GM19452 (cell line): ENCODE results near the gene CDH11.

Source experiments
- ATAC-seq: cut with Tn5 transposase; IDR thresholded peaks from one replicate; pipeline ENCODE4 v1.9.1; 2021; ENCODE audit not compliant: unreplicated experiment

CDH11 gene

GRCh38 chr16:64983963-64984362 lies 137.9 kb downstream of the CDH11 start:
- ATAC-seq = no peak

GRCh38 chr16:64983231-64983630 lies 138.6 kb downstream of the CDH11 start:
- no peak for ATAC-seq

- ATAC-seq = no peak
Observed at GRCh38 chr16:64982581-64982980, 139.3 kb downstream of the CDH11 start.

GRCh38 chr16:64981568-64982281 lies 140.1 kb downstream of the CDH11 start:
- no peak for ATAC-seq

GRCh38 chr16:64977206-64977920 lies 144.5 kb downstream of the CDH11 start:
- ATAC-seq = no peak

- ATAC-seq = no peak
Observed at GRCh38 chr16:64975821-64976220, 146.0 kb downstream of the CDH11 start.

- no peak for ATAC-seq
Observed at GRCh38 chr16:64974381-64974780, 147.5 kb downstream of the CDH11 start.

GRCh38 chr16:64973171-64973570 lies 148.7 kb downstream of the CDH11 start:
- ATAC-seq = no peak

GRCh38 chr16:64971171-64971570 lies 150.7 kb downstream of the CDH11 start:
- no peak for ATAC-seq

- ATAC-seq = no peak
Observed at GRCh38 chr16:64969221-64969620, 152.6 kb downstream of the CDH11 start.

- ATAC-seq = no peak
Observed at GRCh38 chr16:64968539-64968938, 153.3 kb downstream of the CDH11 start.

- ATAC-seq = no peak
Observed at GRCh38 chr16:64964126-64964540, 157.7 kb downstream of the CDH11 start.

GRCh38 chr16:64962786-64963185 lies 159.1 kb downstream of the CDH11 start:
- no peak for ATAC-seq

- no peak for ATAC-seq
Observed at GRCh38 chr16:64957246-64957645, 164.6 kb downstream of the CDH11 start.

GRCh38 chr16:64952177-64952576 lies 169.7 kb downstream of the CDH11 start:
- ATAC-seq = no peak

GRCh38 chr16:64951193-64951592 lies 170.7 kb downstream of the CDH11 start:
- no peak for ATAC-seq

- ATAC-seq = no peak
Observed at GRCh38 chr16:64950731-64951130, 171.1 kb downstream of the CDH11 start.

GRCh38 chr16:64950262-64950661 lies 171.6 kb downstream of the CDH11 start:
- no peak for ATAC-seq

GRCh38 chr16:64948056-64948455 lies 173.8 kb downstream of the CDH11 start:
- ATAC-seq = no peak

GRCh38 chr16:64947651-64948050 lies 174.2 kb downstream of the CDH11 start:
- no peak for ATAC-seq

GRCh38 chr16:64933885-64934284 lies 188.0 kb downstream of the CDH11 start:
- ATAC-seq = no peak

GRCh38 chr16:64926476-64926875 lies 195.4 kb downstream of the CDH11 start:
- ATAC-seq = no peak

- no peak for ATAC-seq
Observed at GRCh38 chr16:64925166-64925565, 196.7 kb downstream of the CDH11 start.
